Spinal cord (tissue), 10 donors: ENCODE data around the gene DNMBP. TPM values are rescaled to one million over a fixed set of nuclear protein-coding genes. Genes with fewer than 3 reads are reported as not detected.
"Not testable (repeated sequence)": the region's sequence is repeated elsewhere in the genome, so short reads cannot be mapped to it uniquely, and the experiment has no call there.

Experiments used
- DNase-seq, 6 donors: peaks; one replicate each; pipeline versions ENCODE4 v3.0.0 to v3.0.0-alpha.2; 2013 to 2015; ENCODE audit warnings: low spot score in 6 of 6, low read depth in 4 of 6
- H3K27ac ChIP-seq: one replicate; pipeline ENCODE4 v1.5.1; 2013; ENCODE audit warnings: low read depth, low read length, control low read depth
- H3K27me3 ChIP-seq: one replicate; pipeline ENCODE4 v1.6.1; 2013; ENCODE audit warnings: low read length; ENCODE audit not compliant: control insufficient read depth, insufficient read depth
- H3K36me3 ChIP-seq: one replicate; pipeline ENCODE4 v1.6.1; 2013; ENCODE audit warnings: low read length; ENCODE audit not compliant: control insufficient read depth, insufficient read depth
- H3K4me1 ChIP-seq: one replicate; pipeline ENCODE4 v1.6.1; 2013; ENCODE audit warnings: low read length; ENCODE audit not compliant: control insufficient read depth, insufficient read depth
- H3K4me3 ChIP-seq: one replicate; pipeline ENCODE4 v1.5.1; 2013; ENCODE audit warnings: low read depth, low read length, control low read depth
- H3K9me3 ChIP-seq: one replicate; pipeline ENCODE4 v1.6.1; 2013; ENCODE audit warnings: low read length; ENCODE audit not compliant: control insufficient read depth, insufficient read depth
- WGBS: methylation state at CpG from one replicate; pipeline ENCODE4 v1.1.5; 2013; ENCODE audit warnings: missing lambda C conversion rate; ENCODE audit not compliant: insufficient coverage; 5-methylcytosine and 5-hydroxymethylcytosine counted together
- polyA plus RNA-seq, 2 donors: library from polyadenylated mRNA; unstranded; fragments of 120-200 nt; gene quantifications; one replicate each; pipeline ENCODE4 v1.2.1, GENCODE V29; 2013; ENCODE audit not compliant: insufficient read length in 2 of 2
- total RNA-seq, 2 donors: library from RNA; depleted of rRNA in 1 of 2; stranded (reverse); fragments of 120-200 nt in 1 of 2; fragments of >200 nt in 1 of 2; gene quantifications; one replicate each; pipeline versions ENCODE4 v1.2.3 to v1.2.4, GENCODE V29; 2013 to 2014
- donor health status: healthy.

The DNMBP gene
- total and polyA plus RNA-seq, 4 donors, result 10.8 to 18.0 (median 13.0) TPM

DNA sequence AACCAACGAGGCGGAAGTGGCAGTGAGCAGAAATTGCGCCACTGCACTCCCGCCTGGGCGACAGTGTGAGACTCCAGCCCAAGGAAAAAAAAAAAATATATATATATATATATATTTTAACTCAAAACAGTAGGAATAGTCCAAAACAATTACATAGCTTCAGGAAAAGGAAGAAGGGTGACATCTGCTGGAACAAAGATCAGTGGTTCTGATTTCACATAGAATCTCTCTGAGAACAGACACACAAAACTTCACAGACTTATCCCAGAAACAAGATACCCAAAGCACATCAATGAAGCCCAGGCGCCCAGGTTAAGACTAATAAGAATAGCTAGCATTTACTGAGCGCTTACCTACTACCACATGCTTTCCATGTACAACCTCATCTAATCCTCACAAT, 45.0 kb downstream of the DNMBP start:
- WGBS, result 100% methylated on average over 1 of the region's 7 CpGs
- no peak overlapping the region for H3K27ac ChIP-seq
- H3K36me3 ChIP-seq, result peaks cover 10% of the 10 kb centered on the region
- DNase-seq, result peak in 2 of 6 donors; percentile 10 to 26
- no peaks in the 10 kb centered on the region for H3K27me3 ChIP-seq
- H3K4me1 ChIP-seq, result no peaks in the 10 kb centered on the region
- H3K9me3 ChIP-seq, result no peaks in the 10 kb centered on the region
- no peak overlapping the region for H3K4me3 ChIP-seq

DNA sequence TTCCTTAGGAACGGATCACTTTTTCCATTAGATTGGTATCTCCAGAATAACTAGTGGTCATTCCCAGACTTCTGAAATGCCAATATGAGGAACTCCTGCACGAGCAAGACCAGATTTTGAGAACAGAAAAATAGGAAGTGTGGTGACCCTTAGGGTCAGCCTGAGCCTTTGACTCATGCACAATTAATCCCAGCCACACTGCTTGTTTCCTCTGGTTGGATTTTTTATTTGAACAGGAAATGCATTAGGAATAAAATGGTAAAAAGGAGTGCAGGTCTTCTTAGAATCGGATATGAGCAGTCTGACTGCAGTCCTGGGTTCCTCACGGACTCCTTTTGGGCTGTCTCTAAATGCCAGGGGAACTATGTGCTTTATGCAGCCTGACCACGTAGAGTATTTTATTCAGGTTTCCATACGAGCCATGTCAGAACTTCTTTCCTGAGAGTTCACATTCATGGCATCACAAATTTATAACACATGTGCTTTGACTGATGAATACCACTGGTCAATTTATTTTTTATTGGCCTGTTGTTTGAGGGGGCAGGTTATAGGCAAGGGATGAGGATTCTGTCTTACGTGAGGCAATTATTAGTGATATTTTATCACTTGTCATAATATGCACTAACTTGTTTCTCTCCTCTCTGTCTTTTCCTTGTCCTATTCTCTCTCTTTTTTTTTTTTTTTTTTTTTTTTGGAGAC, 46.1 kb downstream of the DNMBP start:
- H3K9me3 ChIP-seq, H3K4me3 ChIP-seq, H3K4me1 ChIP-seq, DNase-seq, H3K27me3 ChIP-seq, H3K36me3 ChIP-seq: not testable (repeated sequence)
- no CpG with 5 or more reads among the region's 7 CpGs for whole genome bisulfite sequencing
- peak overlapping the region; percentile 15 for H3K27ac ChIP-seq

DNA sequence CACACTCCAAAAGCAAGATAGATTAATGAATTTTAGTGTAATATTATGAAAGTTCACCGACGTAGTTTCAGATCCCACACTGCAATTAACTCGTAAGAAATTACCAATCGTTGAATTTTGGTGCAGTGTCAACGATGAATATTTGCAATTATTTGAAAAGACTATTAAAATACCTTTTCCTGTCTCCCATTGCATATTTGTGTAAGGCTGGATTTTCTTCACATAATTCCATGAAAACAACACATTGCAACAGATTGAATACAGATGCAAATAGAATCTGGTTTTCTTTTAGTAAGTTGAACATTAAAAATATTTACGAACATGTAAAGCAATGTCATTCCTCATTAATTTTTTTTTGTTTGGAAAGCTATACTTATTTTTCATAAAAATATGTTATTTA, 50.9 kb downstream of the DNMBP start:
- Histone ChIP-seq H3K4me3 (no peak overlapping the region), H3K9me3 (no peaks in the 10 kb centered on the region)
- no CpG with 5 or more reads among the region's 6 CpGs for WGBS

DNA sequence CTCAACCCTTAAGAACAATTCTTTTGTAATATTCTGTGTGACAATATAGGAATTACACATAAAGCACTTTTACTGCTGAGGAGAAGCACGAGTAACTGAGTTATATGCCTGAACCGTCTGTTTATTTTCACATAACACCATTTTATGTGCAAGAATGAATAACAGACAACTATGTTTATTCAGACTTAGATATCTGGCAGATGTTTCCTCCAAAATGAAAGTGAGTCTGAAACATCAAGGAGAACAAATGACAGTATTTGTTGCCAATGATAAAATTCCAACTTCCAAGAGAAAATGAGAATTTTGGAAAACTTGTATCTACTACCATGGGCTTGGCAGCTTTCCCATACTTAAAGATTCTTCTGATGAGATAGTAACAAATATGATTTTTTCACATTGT, 51.4 kb downstream of the DNMBP start:
- peak in 1 of 6 donors; percentile 53 for DNase-seq
- no CpG with 5 or more reads among the region's 2 CpGs for WGBS
- Histone ChIP-seq H3K27me3 (no peaks in the 10 kb centered on the region), H3K27ac (no peak overlapping the region), H3K9me3 (no peaks in the 10 kb centered on the region), H3K36me3 (peaks cover 25% of the 10 kb centered on the region), H3K4me3 (no peak overlapping the region), H3K4me1 (no peaks in the 10 kb centered on the region)

More for the DNA sequence above, 50.9 kb downstream of the DNMBP start:
- Histone ChIP-seq H3K27ac (no peak overlapping the region), H3K36me3 (peaks cover 25% of the 10 kb centered on the region), H3K4me1 (no peaks in the 10 kb centered on the region), H3K27me3 (no peaks in the 10 kb centered on the region)
- no peak for DNase-seq

DNA sequence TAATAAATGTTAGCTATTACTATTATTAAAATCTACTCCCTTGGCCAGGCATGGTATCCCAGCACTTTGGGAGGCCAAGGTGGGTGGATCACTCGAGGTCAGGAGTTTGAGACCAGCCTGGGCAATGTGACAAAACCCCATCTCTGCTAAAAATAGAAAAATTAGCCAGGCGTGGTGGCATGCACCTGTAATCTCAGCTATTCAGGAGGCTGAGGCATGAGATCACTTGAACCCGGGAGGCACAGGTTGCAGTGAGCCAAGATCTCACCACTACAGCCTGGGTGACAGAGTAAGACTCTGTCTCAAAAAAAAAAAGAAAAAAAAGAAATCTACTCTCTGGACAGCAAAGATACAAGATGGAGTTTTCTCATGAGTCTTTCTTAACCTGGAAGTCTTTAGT, 56.2 kb downstream of the DNMBP start:
- H3K36me3 ChIP-seq, result peaks cover 31% of the 10 kb centered on the region
- H3K9me3 ChIP-seq, H3K27me3 ChIP-seq, DNase-seq, H3K4me3 ChIP-seq, H3K27ac ChIP-seq, H3K4me1 ChIP-seq: not testable (repeated sequence)
- WGBS, result no CpG with 5 or more reads among the region's 3 CpGs

DNA sequence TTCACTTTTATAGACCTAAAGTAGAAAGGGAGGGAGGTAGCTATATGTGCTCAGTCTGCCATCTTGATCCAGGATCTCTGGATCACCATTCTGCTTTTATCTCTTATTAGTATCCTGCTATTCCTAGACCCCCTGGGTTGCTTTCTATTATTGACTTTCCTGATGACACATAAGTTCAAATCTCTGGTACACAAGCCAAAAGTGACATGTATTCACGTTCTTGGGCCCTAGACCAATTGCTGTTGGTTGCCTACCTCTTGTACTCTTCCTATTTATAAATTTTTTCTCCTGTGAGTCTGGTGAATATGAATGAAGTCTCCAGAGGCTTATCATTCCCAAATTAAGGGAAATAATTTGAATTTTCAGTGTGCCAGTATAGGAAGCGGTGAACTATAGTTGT, 56.9 kb downstream of the DNMBP start:
- no peaks in the 10 kb centered on the region for H3K4me1 ChIP-seq
- no peak overlapping the region for H3K27ac ChIP-seq
- H3K36me3 ChIP-seq, result peaks cover 31% of the 10 kb centered on the region
- no peak for DNase-seq
- H3K9me3 ChIP-seq, result peaks cover 3% of the 10 kb centered on the region
- H3K27me3 ChIP-seq, result no peaks in the 10 kb centered on the region
- H3K4me3 ChIP-seq, result no peak overlapping the region
- no CpG with 5 or more reads among the region's 2 CpGs for WGBS

DNA sequence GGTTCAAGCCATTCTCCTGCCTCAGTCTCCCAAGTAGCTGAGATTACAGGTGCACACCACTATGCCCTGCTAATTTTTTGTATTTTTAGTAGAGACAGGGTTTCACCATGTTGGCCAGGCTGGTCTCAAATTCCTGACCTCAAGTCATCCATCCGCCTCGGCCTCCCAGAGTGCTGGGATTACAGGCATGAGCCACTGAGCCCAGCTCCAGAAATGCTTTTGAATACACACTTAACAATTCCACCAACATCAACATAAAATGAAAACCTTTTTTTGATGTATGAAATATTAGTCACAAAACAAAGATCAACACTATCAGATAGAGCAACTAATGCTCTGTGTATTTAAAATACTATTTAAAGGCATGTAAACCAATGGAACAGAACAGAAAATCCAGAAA, 63.7 kb downstream of the DNMBP start:
- H3K4me3 ChIP-seq, H3K27me3 ChIP-seq, H3K36me3 ChIP-seq, DNase-seq, H3K9me3 ChIP-seq, H3K4me1 ChIP-seq, H3K27ac ChIP-seq: not testable (repeated sequence)
- WGBS, result no CpG with 5 or more reads among the region's 2 CpGs

DNA sequence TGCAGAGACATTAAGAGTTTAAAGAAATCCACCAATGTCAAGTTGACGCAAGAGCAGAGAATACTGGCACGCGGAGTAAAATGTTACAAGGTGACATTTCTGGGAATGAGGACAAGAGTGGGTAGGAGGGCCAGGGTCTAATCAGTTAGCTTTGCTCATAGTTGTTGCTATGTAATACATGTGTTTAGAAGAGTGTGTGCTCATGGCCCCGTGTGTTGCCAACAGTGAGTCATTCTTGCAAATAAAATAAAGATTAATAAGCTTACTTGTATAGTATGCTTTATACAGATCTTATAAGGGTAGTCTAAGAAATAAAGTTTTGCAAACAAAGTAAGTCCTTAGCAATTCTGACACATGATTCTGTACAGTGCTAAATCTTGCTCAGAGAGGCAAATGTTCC, 64.5 kb downstream of the DNMBP start:
- Histone ChIP-seq H3K4me1 (no peaks in the 10 kb centered on the region), H3K27ac (no peak overlapping the region), H3K36me3 (peaks cover 4% of the 10 kb centered on the region), H3K4me3 (no peak overlapping the region), H3K27me3 (no peaks in the 10 kb centered on the region), H3K9me3 (no peaks in the 10 kb centered on the region)
- DNase-seq, result no peak
- 90% methylated on average over 3 of the region's 4 CpGs for WGBS

DNA sequence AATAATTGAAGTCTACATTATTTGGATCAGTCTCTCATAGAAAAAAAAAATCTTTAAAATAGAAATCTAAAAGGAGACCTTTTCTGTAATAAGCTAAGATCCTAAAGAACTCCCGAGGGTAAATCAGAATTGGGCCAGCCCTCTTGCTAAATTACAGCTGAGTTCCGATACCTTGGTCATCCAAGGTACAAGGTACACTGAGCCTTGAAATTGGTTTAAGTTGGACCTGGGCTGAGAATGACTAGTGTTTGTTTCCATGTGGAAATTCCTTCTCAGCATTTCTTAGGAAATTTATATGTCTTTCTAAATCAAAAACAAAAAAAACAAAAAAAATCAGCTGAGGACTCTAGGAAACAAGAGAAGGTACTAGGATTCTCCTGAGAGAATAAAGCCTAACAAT, 64.9 kb downstream of the DNMBP start:
- DNase-seq, result no peak
- no peaks in the 10 kb centered on the region for H3K9me3 ChIP-seq
- no peaks in the 10 kb centered on the region for H3K27me3 ChIP-seq
- no peak overlapping the region for H3K4me3 ChIP-seq
- H3K27ac ChIP-seq, result no peak overlapping the region
- no CpG with 5 or more reads among the region's 2 CpGs for WGBS
- H3K36me3 ChIP-seq, result peaks cover 4% of the 10 kb centered on the region
- H3K4me1 ChIP-seq, result no peaks in the 10 kb centered on the region

DNA sequence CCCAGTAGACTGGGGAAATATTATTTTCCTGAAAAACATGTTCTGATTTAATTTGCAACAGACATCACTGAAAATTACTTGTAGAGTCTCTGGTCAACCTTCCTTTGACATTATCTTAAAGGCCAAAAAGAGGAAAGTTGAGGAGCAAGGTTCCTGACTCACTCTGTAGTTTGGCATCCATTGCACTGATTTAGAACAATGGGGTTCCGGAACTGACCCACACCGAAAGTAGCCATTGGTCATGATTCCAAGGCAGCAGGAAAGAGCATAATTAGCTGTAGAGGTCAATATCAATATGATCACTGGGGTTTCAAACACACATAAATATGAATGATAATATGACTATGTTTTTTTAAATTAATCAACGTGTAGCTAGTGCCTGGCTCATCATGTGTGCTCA, 65.8 kb downstream of the DNMBP start:
- DNase-seq, result no peak
- no peaks in the 10 kb centered on the region for H3K27me3 ChIP-seq
- no peak overlapping the region for H3K27ac ChIP-seq
- H3K4me1 ChIP-seq, result no peaks in the 10 kb centered on the region
- WGBS, result 100% methylated on average over 2 of the region's 3 CpGs
- peaks cover 4% of the 10 kb centered on the region for H3K36me3 ChIP-seq
- no peak overlapping the region for H3K4me3 ChIP-seq
- no peaks in the 10 kb centered on the region for H3K9me3 ChIP-seq
